Thyroid gland (tissue), 4 donors: Measurements from ENCODE around the gene GUCY1A2. TPM values are rescaled to one million over a fixed set of nuclear protein-coding genes. Genes with fewer than 3 reads are reported as not detected.
"Not testable (repeated sequence)": the region's sequence is repeated elsewhere in the genome, so short reads cannot be mapped to it uniquely, and the experiment has no call there.

Experiments
- DNase-seq, 2 donors: peaks; one replicate each; pipeline ENCODE4 v3.0.0-alpha.2; 2019
- H3K27ac ChIP-seq, 3 donors: fragments of 200-600 bp; sonication (generic); 1 replicate in 2 of 3; 2 replicates in 1 of 3; pipeline ENCODE4 v1.5.1; 2016 to 2019; ENCODE audit warnings: mild to moderate bottlenecking in 1 of 3, moderate library complexity in 1 of 3
- H3K27me3 ChIP-seq: fragments of 200-600 bp; sonication (generic); one replicate; pipeline ENCODE4 v1.5.1; 2019
- H3K36me3 ChIP-seq, 2 donors: fragments of 200-600 bp; sonication (generic); one replicate each; pipeline ENCODE4 v1.5.1; 2016 to 2019
- H3K4me1 ChIP-seq, 2 donors: fragments of 200-600 bp; sonication (generic); one replicate each; pipeline ENCODE4 v1.5.1; 2017 to 2019
- H3K4me3 ChIP-seq, 3 donors: fragments of 200-600 bp; sonication (generic); replicated peaks in 1 of 3; 1 replicate in 2 of 3; 2 replicates in 1 of 3; pipeline ENCODE4 v1.5.1; 2016; ENCODE audit warnings: mild to moderate bottlenecking in 1 of 3
- H3K9me3 ChIP-seq: fragments of 200-600 bp; sonication (generic); one replicate; pipeline ENCODE4 v1.5.1; 2017
- CTCF ChIP-seq, 6 experiments: fragments of 200-600 bp in 3 of 6; fragments of 450-650 bp in 3 of 6; sonication (generic) in 3 of 6; IDR thresholded peaks; one replicate each; pipeline ENCODE4 v1.5.1; 2016 to 2019; ENCODE audit warnings: antibody characterized with exemption in 6 of 6, mild to moderate bottlenecking in 2 of 6, inconsistent platforms in 1 of 6, moderate library complexity in 1 of 6
- POLR2A ChIP-seq, 2 donors: fragments of 450-650 bp; IDR thresholded peaks; one replicate each; pipeline ENCODE4 v1.6.1; 2017; ENCODE audit warnings: antibody characterized with exemption in 2 of 2, mild to moderate bottlenecking in 2 of 2, moderate library complexity in 1 of 2
- WGBS, 2 donors: methylation state at CpG; one replicate each; pipeline ENCODE4 v1.1.5; 2017; 5-methylcytosine and 5-hydroxymethylcytosine counted together
- intact Hi-C: fragments of 100-400 bp; cut with DNase I; formaldehyde crosslinking; loops from one replicate; pipeline ENCODE4 v1.15.1; 2023
- total RNA-seq, 4 donors: library from RNA; depleted of rRNA; stranded (reverse); fragments of >200 nt; gene quantifications; one replicate each; pipeline ENCODE4 v1.2.3, GENCODE V29; 2016

Gene GUCY1A2
- total RNA-seq, 4 donors from 2014 or later = 1.4 to 6.8 (median 1.9) TPM

- no peak for TF ChIP-seq POLR2A (IDR thresholded peaks at IDR 0.05)
- DNase-seq = no peak
- no peaks in the 10 kb centered on the region for H3K27me3 ChIP-seq
- no peak overlapping the region for H3K4me3 ChIP-seq
- no peak overlapping the region for H3K27ac ChIP-seq
- intact Hi-C loops = no loop called here
- no peaks in the 10 kb centered on the region for H3K4me1 ChIP-seq
- 89 to 90% methylated on average over 3 of the region's 3 CpGs for WGBS, 2 donors
- H3K36me3 ChIP-seq = no peaks in the 10 kb centered on the region
- H3K9me3 ChIP-seq = no peaks in the 10 kb centered on the region
Observed at GRCh38 chr11:106789406-106789805, 228.9 kb downstream of the GUCY1A2 start.

- Histone ChIP-seq H3K9me3 (no peaks in the 10 kb centered on the region), H3K36me3 (no peaks in the 10 kb centered on the region), H3K27ac (no peak overlapping the region), H3K4me1 (no peaks in the 10 kb centered on the region), H3K4me3 (no peak overlapping the region), H3K27me3 (no peaks in the 10 kb centered on the region)
- DNase-seq = no peak
- intact Hi-C loops = no loop called here
- TF ChIP-seq POLR2A (IDR thresholded peaks at IDR 0.05) (no peak), CTCF (IDR thresholded peaks at IDR 0.05) (no peak)
- WGBS, 2 donors = 98 to 100% methylated on average over 1 of the region's 1 CpG
Observed at GRCh38 chr11:106787454-106787853, 230.8 kb downstream of the GUCY1A2 start.

GRCh38 chr11:106785913-106786650 is 232.2 kb downstream of the GUCY1A2 start:
- H3K36me3 ChIP-seq = no peaks in the 10 kb centered on the region
- no peaks in the 10 kb centered on the region for H3K9me3 ChIP-seq
- DNase-seq = no peak
- 59 to 74% methylated on average over 3 of the region's 3 CpGs for WGBS, 2 donors
- no peaks in the 10 kb centered on the region for H3K4me1 ChIP-seq
- intact Hi-C loops = no loop called here
- no peak overlapping the region for H3K27ac ChIP-seq
- no peaks in the 10 kb centered on the region for H3K27me3 ChIP-seq
- H3K4me3 ChIP-seq = no peak overlapping the region
- no peak for TF ChIP-seq CTCF (IDR thresholded peaks at IDR 0.05)
- TF ChIP-seq POLR2A (IDR thresholded peaks at IDR 0.05) = no peak

GRCh38 chr11:106777302-106777701 is 241.0 kb downstream of the GUCY1A2 start:
- DNase-seq, H3K27ac ChIP-seq, H3K27me3 ChIP-seq, H3K36me3 ChIP-seq, H3K4me3 ChIP-seq, H3K4me1 ChIP-seq, intact Hi-C loops, H3K9me3 ChIP-seq: not testable (repeated sequence)
- WGBS, 2 donors = 95% methylated on average over 8 of the region's 8 CpGs

GRCh38 chr11:106770489-106771085 is 247.7 kb downstream of the GUCY1A2 start:
- H3K27me3 ChIP-seq = no peaks in the 10 kb centered on the region
- no peak for TF ChIP-seq CTCF (IDR thresholded peaks at IDR 0.05)
- no peak for TF ChIP-seq POLR2A (IDR thresholded peaks at IDR 0.05)
- intact Hi-C loops = no loop called here
- no peak overlapping the region for H3K27ac ChIP-seq
- no peaks in the 10 kb centered on the region for H3K9me3 ChIP-seq
- DNase-seq = no peak
- H3K4me3 ChIP-seq = no peak overlapping the region
- no peaks in the 10 kb centered on the region for H3K4me1 ChIP-seq
- H3K36me3 ChIP-seq = no peaks in the 10 kb centered on the region

- TF ChIP-seq POLR2A (IDR thresholded peaks at IDR 0.05) = no peak
- TF ChIP-seq CTCF (IDR thresholded peaks at IDR 0.05) = no peak
- H3K36me3 ChIP-seq = no peaks in the 10 kb centered on the region
- no peaks in the 10 kb centered on the region for H3K4me1 ChIP-seq
- no peak overlapping the region for H3K4me3 ChIP-seq
- H3K9me3 ChIP-seq = no peaks in the 10 kb centered on the region
- no peak overlapping the region for H3K27ac ChIP-seq
- H3K27me3 ChIP-seq = no peaks in the 10 kb centered on the region
- intact Hi-C loops = no loop called here
- no peak for DNase-seq
- 54% methylated on average over 2 of the region's 2 CpGs for WGBS, 2 donors
Observed at GRCh38 chr11:106765469-106766258, 252.6 kb downstream of the GUCY1A2 start.
